ENCODE data around the gene SLC35A2. TPM values are rescaled to one million over a fixed set of nuclear protein-coding genes. Genes with fewer than 3 reads are reported as not detected.
A peak's percentile ranks its signal among the peaks of the same experiment; 100 is the strongest.

Gene SLC35A2
- total RNA-seq, 1 experiment from 2014 or later = 35.0 TPM

DNA sequence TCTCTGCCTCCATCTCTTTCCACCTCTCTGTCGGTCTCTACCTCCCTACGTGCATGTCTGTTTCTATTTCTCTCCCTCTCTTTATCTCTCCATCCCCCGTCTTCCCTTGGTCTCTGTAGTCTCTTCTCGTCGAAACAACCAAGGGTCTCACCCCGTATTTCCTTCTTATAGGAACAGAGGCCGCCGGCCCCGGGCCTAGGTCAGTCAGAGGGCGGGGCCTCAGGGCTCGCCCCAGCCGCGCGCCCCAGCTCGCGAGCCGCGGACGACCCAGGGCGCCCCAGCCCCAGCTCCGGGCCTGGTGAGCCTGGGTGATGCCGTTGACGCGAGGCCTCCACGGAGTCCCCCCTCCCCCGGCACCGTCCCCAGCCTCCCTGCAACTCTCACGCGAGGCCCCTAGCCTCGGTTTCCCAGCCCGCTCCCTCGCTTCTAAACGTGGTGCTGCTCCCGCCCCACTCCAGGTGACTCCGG, 20.5 kb downstream of the SLC35A2 start:
- H3K9ac ChIP-seq (ENCODE audit: low read length) = peak overlapping the region; percentile 55

DNA sequence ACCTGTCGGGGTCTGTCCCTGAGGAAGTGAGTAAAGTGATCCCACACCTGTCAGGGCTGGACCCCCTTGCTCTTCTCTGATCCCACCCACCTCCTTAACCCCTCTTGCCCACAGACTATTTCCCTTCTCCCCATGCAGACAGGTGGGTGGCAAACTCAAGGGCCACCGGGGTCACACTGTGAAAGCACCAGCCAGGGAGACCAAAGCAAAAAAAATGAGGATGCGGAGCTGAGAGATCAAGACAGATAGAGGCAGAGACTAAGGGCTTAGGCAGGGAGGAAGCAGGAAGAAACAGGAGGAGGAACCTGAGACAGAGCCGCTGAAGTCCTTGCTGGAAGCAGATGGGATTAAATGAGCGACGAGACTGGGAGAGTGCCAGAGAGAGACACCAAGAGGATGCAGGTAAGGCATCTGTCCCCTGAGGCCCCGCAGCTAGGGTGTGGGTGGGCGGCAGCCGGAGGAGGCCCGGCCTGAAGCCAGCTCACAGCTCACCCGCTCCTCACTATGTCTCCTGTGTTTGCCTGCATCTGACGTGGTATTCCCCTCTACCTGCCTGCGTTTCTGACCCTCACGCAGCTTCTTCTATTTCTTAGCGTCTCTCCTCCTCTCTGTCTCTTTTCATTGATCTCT, 21.0 kb downstream of the SLC35A2 start:
- no peaks in the 10 kb centered on the region for H3K27me3 ChIP-seq (ENCODE audit: insufficient read depth, low read length)
- H3K79me2 ChIP-seq (ENCODE audit: insufficient read depth, low read length) = peaks cover 6% of the 10 kb centered on the region
- DNase-seq (ENCODE audit: low read depth, low spot score) (no peak), ATAC-seq (no peak)
- H3K27ac ChIP-seq (ENCODE audit: low read depth, low read length) = no peak overlapping the region
- ChIA-PET RAD21 (ENCODE audit: low non-redundant PET in 1 of 2, low total read pairs in 2 of 2, uncharacterized antibody in 2 of 2, unreplicated experiment in 2 of 2) (no interaction called here), POLR2A (no interaction called here), CTCF (no interaction called here)
- H3K4me3 ChIP-seq (replicated peaks in 1 of 2; ENCODE audit: low read depth in 1 of 2, low read length in 2 of 2) = no peak overlapping the region
- no TSS peak for BruUV-seq (replicated peaks)
- H3K9ac ChIP-seq (ENCODE audit: low read length) = no peak overlapping the region
- H4K20me1 ChIP-seq (ENCODE audit: insufficient read depth) = no peaks in the 10 kb centered on the region
- H3K9me3 ChIP-seq (ENCODE audit: control insufficient read depth in 1 of 2, insufficient read depth in 1 of 2, low read depth in 1 of 2, low read length in 2 of 2) = no peaks in the 10 kb centered on the region
- H3K36me3 ChIP-seq (ENCODE audit: control insufficient read depth in 1 of 2, insufficient read depth in 2 of 2, low read length in 2 of 2) = peaks cover 0 to 7% of the 10 kb centered on the region in 2 experiments; a peak in 1 of 4 replicates
- peaks cover 3 to 14% of the 10 kb centered on the region in 2 experiments; a peak in 3 of 4 replicates for H3K4me1 ChIP-seq (ENCODE audit: control insufficient read depth in 1 of 2, insufficient read depth in 2 of 2, low read length in 2 of 2)
- H2AFZ ChIP-seq (ENCODE audit: low read depth, low read length, poor library complexity, severe bottlenecking) = no peak overlapping the region
- no peaks in the 10 kb centered on the region for H3K9me2 ChIP-seq (ENCODE audit: insufficient read depth)
- intact Hi-C loops (cut with micrococcal nuclease) = loop anchor here (10.0 kb wide), 1 partner anchor 86 kb away; the partner anchor contains the start of gene HDAC6
- 0 out of 2 replicates have a peak overlapping the region, but pooled peaks have one; percentile 81 for H3K4me2 ChIP-seq (ENCODE audit: low read length)
- TF ChIP-seq EZH2phosphoT487 (IDR thresholded peaks at IDR 0.05; ENCODE audit: borderline replicate concordance) = no peak
- TF ChIP-seq TCF7L2 (IDR thresholded peaks at IDR 0.05; ENCODE audit: borderline replicate concordance, extremely low read depth, insufficient read depth, insufficient read length) = no peak
- TF ChIP-seq ZFX (IDR thresholded peaks at IDR 0.05) = no peak
- no peak for TF ChIP-seq YY1 (IDR thresholded peaks at IDR 0.05; ENCODE audit: extremely low read depth, insufficient replicate concordance, low read depth, low read length)
- TF ChIP-seq POLR2A (IDR thresholded peaks at IDR 0.05; ENCODE audit: borderline replicate concordance, extremely low read depth, insufficient read depth, insufficient read length) = no peak
- no peak for TF ChIP-seq CBX3 (IDR thresholded peaks at IDR 0.05; ENCODE audit: low read depth)
- TF ChIP-seq, protein P1, sequence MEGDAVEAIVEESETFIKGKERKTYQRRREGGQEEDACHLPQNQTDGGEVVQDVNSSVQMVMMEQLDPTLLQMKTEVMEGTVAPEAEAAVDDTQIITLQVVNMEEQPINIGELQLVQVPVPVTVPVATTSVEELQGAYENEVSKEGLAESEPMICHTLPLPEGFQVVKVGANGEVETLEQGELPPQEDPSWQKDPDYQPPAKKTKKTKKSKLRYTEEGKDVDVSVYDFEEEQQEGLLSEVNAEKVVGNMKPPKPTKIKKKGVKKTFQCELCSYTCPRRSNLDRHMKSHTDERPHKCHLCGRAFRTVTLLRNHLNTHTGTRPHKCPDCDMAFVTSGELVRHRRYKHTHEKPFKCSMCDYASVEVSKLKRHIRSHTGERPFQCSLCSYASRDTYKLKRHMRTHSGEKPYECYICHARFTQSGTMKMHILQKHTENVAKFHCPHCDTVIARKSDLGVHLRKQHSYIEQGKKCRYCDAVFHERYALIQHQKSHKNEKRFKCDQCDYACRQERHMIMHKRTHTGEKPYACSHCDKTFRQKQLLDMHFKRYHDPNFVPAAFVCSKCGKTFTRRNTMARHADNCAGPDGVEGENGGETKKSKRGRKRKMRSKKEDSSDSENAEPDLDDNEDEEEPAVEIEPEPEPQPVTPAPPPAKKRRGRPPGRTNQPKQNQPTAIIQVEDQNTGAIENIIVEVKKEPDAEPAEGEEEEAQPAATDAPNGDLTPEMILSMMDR (IDR thresholded peaks at IDR 0.05 in 2 of 3, conservative IDR thresholded peaks at IDR 0.05 in 1 of 3; ENCODE audit: borderline replicate concordance in 1 of 3, insufficient read depth in 1 of 3, low read depth in 2 of 3, low read length in 2 of 3) = no peak
- no peak for TF ChIP-seq EZH2 (IDR thresholded peaks at IDR 0.05)
- TF ChIP-seq JUND (IDR thresholded peaks at IDR 0.05) = no peak
- TF ChIP-seq, protein P2, sequence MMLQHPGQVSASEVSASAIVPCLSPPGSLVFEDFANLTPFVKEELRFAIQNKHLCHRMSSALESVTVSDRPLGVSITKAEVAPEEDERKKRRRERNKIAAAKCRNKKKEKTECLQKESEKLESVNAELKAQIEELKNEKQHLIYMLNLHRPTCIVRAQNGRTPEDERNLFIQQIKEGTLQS (IDR thresholded peaks at IDR 0.05) = no peak
- no peak for TF ChIP-seq ELF1 (IDR thresholded peaks at IDR 0.05; ENCODE audit: borderline replicate concordance, low read depth)

More for the DNA sequence above, 20.5 kb downstream of the SLC35A2 start:
- BruUV-seq (replicated peaks) = no TSS peak
- ATAC-seq (no peak; the same call in 1 of the 2 replicates), DNase-seq (ENCODE audit: low read depth, low spot score) (no peak)
- Histone ChIP-seq H3K27ac (ENCODE audit: low read depth, low read length) (no peak overlapping the region; the same call in 1 of the 2 replicates), H3K4me2 (ENCODE audit: low read length) (peak overlapping the region; percentile 81), H3K36me3 (ENCODE audit: control insufficient read depth in 1 of 2, insufficient read depth in 2 of 2, low read length in 2 of 2) (peaks cover 0 to 7% of the 10 kb centered on the region in 2 experiments; a peak in 1 of 4 replicates), H3K27me3 (ENCODE audit: insufficient read depth, low read length) (no peaks in the 10 kb centered on the region), H3K79me2 (ENCODE audit: insufficient read depth, low read length) (peaks cover 11% of the 10 kb centered on the region), H2AFZ (ENCODE audit: low read depth, low read length, poor library complexity, severe bottlenecking) (no peak overlapping the region), H3K9me3 (ENCODE audit: control insufficient read depth in 1 of 2, insufficient read depth in 1 of 2, low read depth in 1 of 2, low read length in 2 of 2) (no peaks in the 10 kb centered on the region), H3K9me2 (ENCODE audit: insufficient read depth) (no peaks in the 10 kb centered on the region), H3K4me3 (replicated peaks in 1 of 2; ENCODE audit: low read depth in 1 of 2, low read length in 2 of 2) (peak overlapping the region in 1 of 2 experiments; percentile 48; a peak in 3 of 4 replicates), H4K20me1 (ENCODE audit: insufficient read depth) (no peaks in the 10 kb centered on the region), H3K4me1 (ENCODE audit: control insufficient read depth in 1 of 2, insufficient read depth in 2 of 2, low read length in 2 of 2) (peaks cover 3 to 14% of the 10 kb centered on the region in 2 experiments; a peak in 3 of 4 replicates)
- TF ChIP-seq EGR1 (IDR thresholded peaks at IDR 0.05; ENCODE audit: low read depth) = no peak
- no peak for TF ChIP-seq EZH2phosphoT487 (IDR thresholded peaks at IDR 0.05; ENCODE audit: borderline replicate concordance)
- TF ChIP-seq, protein P2 (IDR thresholded peaks at IDR 0.05) = no peak
- no peak for TF ChIP-seq ZNF274 (IDR thresholded peaks at IDR 0.05; ENCODE audit: low read depth, low read length)
- TF ChIP-seq FOSL1 (IDR thresholded peaks at IDR 0.05; ENCODE audit: low read depth) = no peak
- TF ChIP-seq ZFX (IDR thresholded peaks at IDR 0.05) = no peak
- TF ChIP-seq JUND (IDR thresholded peaks at IDR 0.05) = no peak
- TF ChIP-seq RAD21 (IDR thresholded peaks at IDR 0.05; ENCODE audit: low read depth) = no peak
- no peak for TF ChIP-seq YY1 (IDR thresholded peaks at IDR 0.05; ENCODE audit: extremely low read depth, insufficient replicate concordance, low read depth, low read length)
- no peak for TF ChIP-seq TCF7L2 (IDR thresholded peaks at IDR 0.05; ENCODE audit: borderline replicate concordance, extremely low read depth, insufficient read depth, insufficient read length)
- ChIA-PET POLR2A (interaction anchor here (1.8 kb wide), 1 partner anchor 21 kb away, joined by 5 read pairs; the partner anchor contains the start of gene SLC35A2), CTCF (interaction anchor here (1.0 kb wide), 2 partner anchors 26 to 153 kb away, joined by 3 read pairs; no protein-coding TSS in a partner anchor), RAD21 (ENCODE audit: low non-redundant PET in 1 of 2, low total read pairs in 2 of 2, uncharacterized antibody in 2 of 2, unreplicated experiment in 2 of 2) (interaction anchor here in 1 of 2 experiments (1.0 kb wide), 1 partner anchor 243 kb away, joined by 3 read pairs; no protein-coding TSS in a partner anchor)
- intact Hi-C loops (cut with micrococcal nuclease) = loop anchor here (10.0 kb wide), 1 partner anchor 86 kb away; the partner anchor contains the start of gene HDAC6
